GM19463 (cell line): ENCODE data around the gene RAVER2.
A peak's percentile ranks its signal among the peaks of the same experiment; 100 is the strongest.
"Not testable (repeated sequence)": the region's sequence is repeated elsewhere in the genome, so short reads cannot be mapped to it uniquely, and the experiment has no call there.

Experiments used
- ATAC-seq: cut with Tn5 transposase; IDR thresholded peaks from one replicate; pipeline ENCODE4 v1.9.1; 2021; ENCODE audit warnings: mild to moderate bottlenecking, moderate library complexity; ENCODE audit not compliant: unreplicated experiment

RAVER2 gene

DNA sequence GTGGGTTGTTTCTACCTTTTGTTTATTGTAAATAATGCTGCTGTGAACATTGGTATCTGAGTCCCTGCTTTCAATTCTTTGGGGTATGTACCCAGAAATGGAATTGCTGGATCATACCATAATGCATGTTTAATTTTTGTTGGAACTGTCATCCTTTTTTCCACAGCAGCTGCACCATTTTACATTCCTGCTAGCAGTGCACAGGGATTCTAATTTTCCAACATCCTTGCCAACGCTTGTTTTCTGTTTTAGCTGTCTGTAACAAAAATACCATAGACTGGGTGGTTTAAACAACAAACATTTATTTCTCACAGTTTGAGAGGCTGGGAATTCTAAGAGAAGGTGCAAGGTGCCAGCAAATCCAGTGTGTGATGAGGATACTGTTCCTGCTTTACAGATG lies 65.1 kb downstream of the RAVER2 start:
- no peak for ATAC-seq

DNA sequence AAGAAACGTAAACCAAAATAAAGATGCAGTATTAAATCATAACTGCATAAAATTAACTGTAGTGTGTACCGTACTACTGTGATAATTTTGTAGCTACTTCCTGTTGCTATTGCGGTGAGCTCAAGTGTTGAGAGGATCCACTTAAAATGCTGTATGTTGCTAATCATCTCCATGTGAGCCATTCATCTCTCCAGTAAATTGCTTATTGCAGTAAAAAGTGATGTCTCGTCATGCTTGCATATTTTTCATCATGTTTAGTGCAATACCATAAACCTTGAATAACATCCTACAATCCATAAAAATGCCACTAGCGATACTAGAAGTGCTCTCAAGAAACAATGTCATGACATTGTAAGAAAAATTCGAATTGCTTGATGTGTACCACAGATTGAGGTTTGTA lies 66.3 kb downstream of the RAVER2 start:
- no peak for ATAC-seq

DNA sequence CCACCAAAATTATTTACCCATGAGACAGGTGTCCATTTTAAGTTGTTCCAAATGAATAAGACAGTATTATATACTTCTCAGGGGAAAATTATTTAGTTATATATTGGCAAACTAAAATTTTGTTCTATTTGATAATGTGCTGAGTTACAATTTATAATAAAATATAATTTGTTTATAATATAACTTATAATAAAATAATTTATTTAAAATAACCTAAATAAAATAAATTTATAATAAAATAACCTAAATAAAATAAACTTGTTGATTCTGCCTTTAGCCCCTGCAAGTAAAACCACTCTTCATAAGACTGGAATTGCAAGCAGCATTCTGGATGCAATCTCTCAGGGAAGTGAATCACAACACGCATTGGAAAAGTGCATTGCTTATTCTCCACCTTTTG lies 69.6 kb downstream of the RAVER2 start:
- no peak for ATAC-seq

DNA sequence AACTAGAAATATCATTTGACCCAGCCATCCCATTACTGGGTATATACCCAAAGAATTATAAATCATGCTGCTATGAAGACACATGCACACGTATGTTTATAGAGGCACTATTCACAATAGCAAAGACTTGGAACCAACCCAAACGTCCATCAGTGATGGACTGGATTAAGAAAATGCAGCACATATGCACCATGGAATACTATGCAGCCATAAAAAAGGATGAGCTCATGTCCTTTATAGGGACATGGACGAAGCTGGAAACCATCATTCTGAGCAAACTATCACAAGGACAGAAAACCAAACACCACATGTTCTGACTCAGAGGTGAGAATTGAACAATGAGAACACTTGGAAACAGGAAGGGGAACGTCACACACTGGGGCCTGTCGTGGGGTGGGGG lies 72.5 kb downstream of the RAVER2 start:
- not testable (repeated sequence) for ATAC-seq

DNA sequence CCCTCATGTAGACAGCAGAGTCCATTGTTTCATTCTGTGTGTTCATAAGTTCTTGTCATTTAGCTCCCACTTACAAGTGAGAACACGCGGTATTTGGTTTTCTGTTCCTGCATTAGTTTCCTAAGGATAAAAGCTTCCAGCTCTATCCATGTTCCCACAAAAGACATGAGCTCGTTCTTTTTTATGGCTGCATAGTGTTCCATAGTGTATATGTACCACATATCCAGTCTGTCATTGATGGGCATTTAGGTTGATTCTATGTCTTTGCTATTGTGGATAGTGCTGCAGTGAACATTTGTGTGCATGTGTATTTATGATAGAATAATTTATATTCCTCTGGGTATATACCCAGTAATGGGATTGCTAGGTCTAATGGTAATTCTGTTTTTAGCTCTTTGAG lies 75.7 kb downstream of the RAVER2 start:
- ATAC-seq: not testable (repeated sequence)

DNA sequence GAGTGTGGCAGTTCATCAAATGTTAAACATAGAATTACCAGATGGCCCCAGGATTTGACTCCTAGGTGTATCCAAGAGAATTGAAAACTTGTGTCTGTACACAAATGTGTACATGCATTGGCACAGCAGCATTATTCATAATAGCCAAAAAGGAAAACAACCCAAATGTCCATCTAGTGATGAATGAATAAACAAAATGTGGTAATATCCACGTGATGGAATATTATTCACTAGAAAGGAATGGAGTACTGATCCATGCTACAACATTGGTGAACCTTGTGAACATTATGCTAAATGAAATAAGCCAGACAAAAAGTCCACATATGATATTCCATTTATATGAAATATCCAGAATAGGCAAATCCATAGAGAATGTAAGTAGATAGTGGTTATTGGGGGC lies 77.7 kb downstream of the RAVER2 start:
- ATAC-seq: no peak

DNA sequence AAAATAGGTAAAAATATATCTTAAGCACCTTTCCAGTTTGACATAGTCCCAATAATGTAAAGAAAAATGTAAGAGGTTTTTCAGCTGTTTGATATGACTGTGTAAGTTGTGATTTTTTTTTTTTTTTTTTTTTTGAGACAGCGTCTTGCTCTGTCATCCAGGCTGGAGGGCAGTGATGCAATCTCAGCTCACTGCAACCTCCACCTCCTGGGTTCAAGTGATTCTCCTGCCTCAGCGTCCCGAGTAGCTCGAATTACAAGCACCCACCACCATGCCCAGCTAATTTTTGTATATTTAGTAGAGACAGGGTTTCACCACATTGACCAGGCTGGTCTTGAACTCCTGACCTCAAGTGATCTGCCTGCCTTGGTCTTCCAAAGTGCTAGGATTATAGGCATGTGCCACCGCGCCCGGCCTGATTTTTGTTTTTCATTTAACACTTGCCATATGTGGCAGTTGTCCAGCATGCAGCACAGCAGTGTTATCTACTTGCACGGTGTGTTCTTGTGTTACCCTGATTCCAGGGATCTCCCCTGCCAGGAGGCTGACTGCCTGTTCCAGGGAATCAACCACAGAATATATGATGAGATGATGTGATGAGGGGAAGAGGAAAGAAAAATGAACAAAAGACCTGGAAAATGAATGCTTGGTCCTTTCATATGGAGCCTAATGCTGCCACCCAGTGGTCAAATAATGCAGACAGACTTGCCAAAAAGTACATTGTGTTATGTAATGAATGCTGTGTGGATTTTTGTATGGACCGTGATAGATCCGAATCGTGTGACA lies 79.0 kb downstream of the RAVER2 start:
- no peak for ATAC-seq

DNA sequence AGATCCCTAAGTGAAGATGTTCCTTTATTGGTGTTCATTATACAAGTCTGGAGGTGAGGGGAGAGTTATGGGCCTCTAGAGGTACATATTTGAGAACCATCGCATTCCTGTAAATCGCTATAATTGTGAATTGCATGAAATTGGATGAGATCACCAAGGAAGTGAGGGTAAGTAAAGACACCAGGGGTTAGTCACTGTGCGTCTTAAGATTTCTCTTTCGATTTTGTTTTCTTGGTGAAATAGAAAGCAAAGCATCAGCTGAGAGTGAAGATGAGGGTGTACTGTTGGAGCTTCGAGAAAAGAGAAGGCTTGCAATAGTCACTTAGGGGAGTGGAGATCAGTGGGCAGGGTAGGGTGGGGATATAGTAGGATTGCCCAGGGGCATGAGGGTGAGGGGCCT lies 82.1 kb downstream of the RAVER2 start:
- peak; percentile 74 for ATAC-seq

DNA sequence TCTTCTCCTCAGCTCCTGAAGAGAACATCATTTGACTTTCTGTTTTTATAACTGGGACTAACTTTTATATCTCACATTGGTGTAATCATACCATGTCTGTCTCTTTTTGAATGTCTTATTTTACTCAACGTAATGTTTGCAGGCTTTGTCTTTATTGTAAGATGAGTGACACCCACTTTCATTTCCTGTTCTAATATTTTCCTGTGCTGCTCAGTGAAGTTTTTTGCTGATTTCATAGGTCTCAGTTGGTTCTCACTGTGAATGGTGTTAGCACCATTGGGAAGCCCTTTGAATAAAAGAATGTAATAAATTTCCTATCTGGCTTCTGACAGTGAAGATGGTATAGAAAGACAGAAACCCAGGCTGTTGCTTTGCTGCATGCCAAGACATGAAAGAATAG lies 84.0 kb downstream of the RAVER2 start:
- ATAC-seq: no peak

DNA sequence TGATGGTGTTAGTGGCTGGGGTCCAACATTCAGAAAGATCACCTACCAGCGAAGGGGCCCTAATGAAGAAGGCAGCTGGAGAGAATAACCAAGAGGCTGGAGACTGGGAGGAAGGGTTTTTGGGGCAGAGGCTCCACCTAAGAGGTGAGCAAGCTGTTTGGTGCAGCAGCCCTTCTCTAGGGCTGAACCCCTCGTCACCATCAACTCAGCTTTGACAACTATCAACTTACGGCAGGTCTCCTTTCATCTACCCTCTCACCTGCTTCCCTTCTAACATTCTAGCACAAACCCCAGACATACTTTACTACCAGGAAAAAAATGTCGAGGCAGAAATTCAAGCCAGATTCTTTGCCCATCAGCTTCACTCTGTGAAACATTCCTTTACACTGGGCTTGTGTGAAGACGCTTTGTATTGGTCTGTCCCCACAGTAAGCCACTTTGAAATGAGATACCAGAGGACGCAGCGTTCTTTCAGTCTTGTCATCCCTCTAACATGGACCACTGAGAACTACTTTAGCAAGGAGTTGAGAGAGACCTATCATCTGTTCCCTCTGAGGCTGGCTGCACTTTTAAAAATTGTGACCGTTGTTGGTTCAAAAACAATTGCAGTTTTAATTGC lies 84.6 kb downstream of the RAVER2 start:
- ATAC-seq: no peak

DNA sequence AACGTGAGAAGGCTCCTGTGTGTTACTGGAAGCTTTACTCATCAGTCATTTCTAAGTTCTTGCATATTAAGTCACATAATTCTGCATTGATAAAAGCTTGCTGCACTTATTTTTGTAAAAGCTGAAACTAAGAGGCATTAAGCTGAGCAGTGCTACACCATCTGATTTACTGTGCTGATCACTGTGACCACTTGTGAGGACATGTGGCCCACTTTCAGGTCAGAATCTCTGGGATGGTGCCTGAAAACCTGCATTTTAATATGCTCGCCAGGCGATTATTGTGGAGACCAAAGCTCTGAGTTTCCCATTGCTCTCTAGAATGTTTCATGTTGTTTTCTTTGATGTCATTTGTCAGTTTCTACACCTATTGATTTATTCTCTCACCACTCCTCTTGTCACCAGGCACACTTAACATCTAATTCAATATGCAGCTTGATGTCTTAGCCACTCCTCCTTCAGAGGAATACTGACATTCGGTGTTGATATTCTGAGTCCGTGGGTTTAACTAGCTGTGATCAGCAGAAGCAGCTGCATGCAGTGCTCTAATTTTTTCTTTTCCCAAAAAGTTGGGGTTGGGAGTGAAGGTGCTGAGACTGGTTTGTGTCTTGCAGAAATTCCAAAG lies 85.3 kb downstream of the RAVER2 start:
- ATAC-seq: no peak

DNA sequence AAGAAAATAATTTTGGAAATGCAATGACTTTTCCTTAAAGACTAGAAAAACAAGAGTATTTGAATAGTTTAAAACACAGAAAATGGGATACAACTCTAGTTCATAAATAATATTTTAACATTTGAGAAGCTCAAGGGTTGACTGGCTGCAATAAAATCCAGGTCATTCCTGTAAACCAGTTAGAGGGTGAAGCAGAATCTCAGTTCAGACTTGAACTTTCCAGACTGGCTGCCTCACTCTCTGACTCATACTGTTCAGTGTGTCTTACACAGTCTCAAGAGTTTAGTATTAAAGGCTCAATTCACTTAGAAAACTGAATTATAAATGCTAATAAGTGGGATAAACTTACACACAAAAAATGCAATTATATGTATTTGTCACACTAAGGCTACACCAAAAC lies 89.9 kb downstream of the RAVER2 start:
- no peak for ATAC-seq

DNA sequence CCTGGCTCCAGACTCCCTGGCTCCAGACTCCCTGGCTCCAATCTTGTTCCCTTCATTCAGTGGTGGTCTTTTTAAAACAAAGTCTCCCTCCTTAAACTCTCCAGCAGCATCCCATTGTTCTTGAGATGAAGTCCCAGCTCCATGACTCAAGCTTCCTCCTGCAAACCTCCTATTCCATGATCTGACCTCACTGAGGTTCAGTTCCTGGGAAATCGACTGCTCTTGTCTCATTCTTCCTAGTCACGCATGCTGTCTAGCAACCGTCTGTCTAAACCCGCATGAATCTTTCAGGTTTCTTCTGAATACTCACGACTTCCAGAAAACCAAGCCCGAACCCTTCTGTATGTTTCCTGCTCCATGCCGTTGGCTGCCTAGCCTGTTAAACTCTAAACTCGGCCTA lies 91.9 kb downstream of the RAVER2 start:
- ATAC-seq: no peak

DNA sequence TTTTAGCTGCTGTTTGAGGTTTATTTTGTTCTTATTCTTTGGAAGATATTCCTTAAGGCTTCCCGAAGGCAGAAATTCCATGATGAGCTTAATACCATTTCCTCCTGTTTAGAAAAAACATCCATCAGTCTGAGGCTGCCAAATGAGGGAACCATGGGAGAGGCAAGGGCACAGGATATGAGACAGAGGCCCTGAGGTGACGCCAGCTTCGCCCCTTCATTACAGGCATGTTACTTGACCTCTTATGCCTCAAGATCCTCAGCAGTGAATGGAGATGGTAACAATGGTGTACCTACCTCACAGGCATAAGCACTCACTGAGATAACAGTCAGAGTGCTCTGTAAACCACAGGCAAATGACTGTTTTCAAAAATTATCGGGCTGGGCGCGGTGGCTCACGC lies 93.6 kb downstream of the RAVER2 start:
- ATAC-seq: no peak

DNA sequence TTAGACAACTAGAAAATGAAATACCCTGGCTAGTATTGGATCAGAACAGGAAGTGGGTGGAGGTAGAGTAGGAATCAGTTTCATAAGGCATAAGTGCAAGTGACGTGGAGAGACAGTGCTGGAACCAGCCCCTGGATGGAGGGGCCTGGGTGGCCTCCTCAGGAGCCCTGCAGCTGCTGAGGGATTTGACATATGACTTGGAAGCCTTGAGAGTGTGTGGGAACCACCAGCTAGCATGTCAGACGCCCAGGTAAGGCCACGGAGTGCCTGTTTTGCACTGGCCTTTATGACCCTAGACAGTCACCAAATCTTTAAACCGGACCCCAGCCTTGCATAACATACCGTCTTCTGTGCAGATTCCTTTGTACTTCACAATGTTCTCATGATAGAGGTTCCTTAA lies 94.4 kb downstream of the RAVER2 start:
- no peak for ATAC-seq

DNA sequence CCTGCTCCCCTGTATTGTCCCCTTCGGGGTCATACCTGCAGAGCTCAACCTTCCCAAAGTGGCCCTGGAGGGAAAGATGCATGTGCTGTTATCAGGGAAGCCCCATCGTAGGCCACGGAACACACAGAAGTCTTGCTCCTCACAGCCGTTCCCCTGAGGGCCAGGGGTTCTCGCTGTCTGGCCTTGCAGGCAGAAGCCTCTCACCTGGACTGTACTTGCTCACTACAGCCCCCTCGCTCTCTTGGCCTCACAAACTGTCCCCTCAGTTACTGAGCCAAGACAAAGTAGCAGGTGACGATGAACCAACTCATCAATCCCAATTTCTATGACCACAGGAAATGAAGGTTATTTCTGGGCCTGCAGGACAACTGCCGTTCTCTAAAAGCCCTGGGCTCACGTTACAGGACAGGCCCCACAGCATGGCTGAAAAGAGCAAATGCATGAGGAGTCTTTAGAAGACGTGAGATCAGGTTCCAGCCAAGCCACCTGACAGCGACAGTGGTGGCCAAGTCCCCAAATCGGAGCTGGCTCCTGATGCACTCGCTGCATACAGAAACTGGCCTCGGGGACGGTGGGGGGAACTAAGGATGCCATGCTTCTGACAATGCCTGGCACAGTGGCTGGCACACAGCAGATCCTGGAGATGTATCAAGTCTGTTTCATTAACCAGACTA lies 95.0 kb downstream of the RAVER2 start:
- no peak for ATAC-seq

DNA sequence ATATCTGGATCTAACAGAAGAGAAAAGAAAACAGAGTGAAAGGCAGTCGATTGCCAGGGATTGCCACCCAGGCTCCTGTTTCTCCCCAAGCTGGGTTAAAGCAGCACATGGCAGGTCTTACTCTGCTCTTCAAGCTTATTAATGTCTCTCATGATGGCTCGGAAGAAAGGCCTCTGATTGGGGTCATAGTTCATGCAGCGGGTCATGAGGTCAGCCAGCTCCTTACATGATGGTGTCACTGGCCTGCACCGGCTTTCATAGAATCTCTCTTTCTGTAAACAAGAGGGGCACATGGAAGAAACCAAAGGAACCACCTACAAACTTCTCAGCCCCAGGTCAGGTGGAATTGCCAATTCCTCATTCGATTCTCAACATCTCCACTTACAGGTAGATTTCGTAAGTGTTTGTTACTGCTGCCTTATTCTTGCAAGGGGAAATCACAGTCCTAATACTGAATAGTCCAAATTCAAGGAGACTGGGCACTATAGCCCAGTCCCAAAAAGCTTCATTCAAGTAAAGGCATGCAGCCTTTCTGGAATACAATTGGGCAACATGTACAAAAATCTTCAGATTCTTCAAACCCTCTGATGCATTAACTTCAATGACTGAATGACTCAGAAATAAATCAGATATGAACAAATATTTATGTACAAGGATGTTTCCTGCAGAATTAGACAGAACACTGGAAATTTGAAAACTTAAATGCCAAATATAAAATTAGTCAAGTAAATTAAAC lies 96.6 kb downstream of the RAVER2 start:
- no peak for ATAC-seq

DNA sequence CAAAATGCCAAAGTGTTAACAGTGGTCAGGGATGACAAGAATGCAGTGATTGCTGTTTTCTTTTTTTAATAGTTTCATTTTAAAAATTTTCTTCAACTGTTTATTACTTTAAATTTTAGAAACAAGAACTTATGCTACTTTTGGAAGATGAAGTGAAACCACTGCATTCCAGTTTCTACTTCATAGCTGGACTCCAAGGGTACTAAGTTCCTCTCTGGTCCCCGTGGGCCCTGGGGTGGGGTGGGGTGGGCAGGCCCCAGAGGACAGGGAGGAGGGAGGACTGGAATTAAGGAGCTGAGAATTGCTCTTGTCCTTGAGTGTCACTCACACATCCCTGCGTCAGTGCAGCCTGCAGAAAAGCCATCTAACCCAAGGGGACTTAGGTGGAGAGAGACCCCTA lies 97.3 kb downstream of the RAVER2 start:
- no peak for ATAC-seq

DNA sequence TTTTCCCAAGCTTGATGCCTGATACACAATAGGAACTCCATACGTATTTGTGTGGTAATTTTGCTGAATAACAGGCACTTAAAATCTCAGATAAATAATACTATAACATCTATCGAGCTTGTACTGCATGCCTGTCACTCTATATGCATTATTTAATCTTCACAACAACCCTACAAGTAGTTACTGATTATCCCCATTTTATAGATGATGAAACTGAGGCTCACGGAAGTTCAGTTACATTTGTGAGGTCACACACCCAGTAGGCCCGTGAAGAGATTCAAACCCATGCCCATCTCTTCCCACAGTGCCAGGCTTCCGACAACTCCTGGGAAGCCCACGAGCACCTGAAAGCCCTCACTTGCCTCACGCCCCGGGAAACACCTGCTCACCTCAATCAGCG lies 98.8 kb downstream of the RAVER2 start:
- ATAC-seq: no peak

DNA sequence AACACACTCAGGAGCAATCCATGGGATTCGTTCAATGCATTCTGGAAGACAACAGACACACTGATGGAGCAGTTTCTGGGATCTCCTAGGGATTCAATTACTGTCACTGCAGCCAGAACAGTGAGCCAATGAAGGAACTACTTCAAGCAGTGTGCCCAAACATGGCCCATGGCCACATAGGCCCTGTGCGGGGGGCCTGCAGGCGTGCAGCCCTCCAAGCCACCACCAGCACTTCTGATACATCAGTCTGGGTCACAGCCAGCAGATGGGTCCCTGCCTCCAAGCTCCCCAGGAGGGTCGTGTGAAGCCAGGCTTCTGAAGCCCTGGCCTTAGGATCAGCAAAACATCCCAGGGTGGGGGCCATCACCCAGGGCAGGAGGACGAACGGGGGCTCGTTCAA lies 99.3 kb downstream of the RAVER2 start:
- no peak for ATAC-seq

DNA sequence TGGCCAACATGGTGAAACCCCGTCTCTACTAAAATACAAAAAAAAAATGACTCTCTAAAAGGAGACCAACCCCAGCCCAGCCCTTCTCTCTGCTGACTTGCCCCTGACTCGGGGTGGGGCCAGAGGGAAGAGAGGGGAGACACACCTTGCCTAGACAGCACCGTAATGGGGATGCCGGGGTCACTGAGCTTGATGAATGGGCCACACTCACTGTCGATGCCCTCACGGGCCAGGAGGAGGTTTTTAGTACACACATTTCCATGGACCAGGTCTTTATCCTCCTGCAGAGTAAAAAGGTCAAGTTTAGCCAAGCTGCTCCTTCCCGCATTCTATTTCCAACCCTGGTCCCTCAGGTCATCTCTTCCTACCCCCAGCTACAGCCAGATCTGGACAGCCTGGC lies 99.7 kb downstream of the RAVER2 start:
- no peak for ATAC-seq
